HUES48 (cell line): Measurements from ENCODE around the gene HLA-F.

Experiments used
- H3K27ac ChIP-seq: one replicate; pipeline ENCODE4 v1.7.0; 2013; ENCODE audit warnings: low read depth, low read length, inconsistent platforms
- H3K27me3 ChIP-seq: 2 replicates; pipeline ENCODE4 v1.6.1; 2013; ENCODE audit warnings: mild to moderate bottlenecking, low read length; ENCODE audit not compliant: control insufficient read depth, insufficient read depth
- H3K36me3 ChIP-seq: 2 replicates; pipeline ENCODE4 v1.6.1; 2013; ENCODE audit warnings: low read length; ENCODE audit not compliant: control insufficient read depth, insufficient read depth
- H3K4me1 ChIP-seq: 2 replicates; pipeline ENCODE4 v1.6.1; 2013; ENCODE audit warnings: mild to moderate bottlenecking, low read length; ENCODE audit not compliant: control insufficient read depth, insufficient read depth
- H3K4me3 ChIP-seq: 2 replicates; pipeline ENCODE4 v1.5.1; 2013; ENCODE audit warnings: mild to moderate bottlenecking, low read depth, low read length
- H3K9ac ChIP-seq: 2 replicates; pipeline ENCODE4 v1.6.1; 2013; ENCODE audit warnings: mild to moderate bottlenecking, low read depth, low read length, moderate library complexity
- H3K9me3 ChIP-seq: 2 replicates; pipeline ENCODE4 v1.6.1; 2013; ENCODE audit warnings: low read length; ENCODE audit not compliant: control insufficient read depth, insufficient read depth

The HLA-F gene

DNA sequence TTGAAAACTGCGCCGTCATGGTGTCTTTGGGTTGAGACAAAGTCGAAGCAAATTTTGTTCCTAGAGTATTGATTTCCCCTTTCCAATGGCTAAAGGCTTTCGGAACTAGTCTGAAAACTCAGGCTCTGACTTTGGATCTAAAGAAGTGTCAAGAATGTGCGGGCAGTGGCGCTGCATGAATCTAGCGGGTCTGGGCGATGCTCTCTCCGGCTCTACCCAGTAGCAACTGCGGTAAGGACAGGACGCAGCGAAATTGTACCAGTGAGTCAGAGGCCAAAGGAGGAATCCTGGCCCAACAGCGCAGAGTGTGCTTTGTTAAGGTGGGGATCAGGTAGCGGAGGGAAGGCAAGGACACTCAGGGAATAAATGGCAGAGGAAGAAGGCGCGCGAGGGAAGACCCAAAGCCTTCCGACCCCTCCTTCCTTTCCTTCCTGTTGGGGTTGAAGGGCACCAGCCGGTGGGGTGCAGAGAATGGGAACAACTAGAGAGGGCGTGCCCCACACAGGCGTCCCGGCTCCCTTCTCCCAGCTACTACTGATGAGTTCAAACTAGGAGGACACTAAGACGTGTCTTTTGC is 32.1 kb downstream of the HLA-F start:
- peaks cover 25% of the 10 kb centered on the region for H3K27me3 ChIP-seq
- H3K9me3 ChIP-seq: no peaks in the 10 kb centered on the region
- H3K9ac ChIP-seq: no peak overlapping the region
- H3K27ac ChIP-seq: no peak overlapping the region
- no peaks in the 10 kb centered on the region for H3K36me3 ChIP-seq
- no peak overlapping the region for H3K4me3 ChIP-seq
- H3K4me1 ChIP-seq: peaks cover 38% of the 10 kb centered on the region

DNA sequence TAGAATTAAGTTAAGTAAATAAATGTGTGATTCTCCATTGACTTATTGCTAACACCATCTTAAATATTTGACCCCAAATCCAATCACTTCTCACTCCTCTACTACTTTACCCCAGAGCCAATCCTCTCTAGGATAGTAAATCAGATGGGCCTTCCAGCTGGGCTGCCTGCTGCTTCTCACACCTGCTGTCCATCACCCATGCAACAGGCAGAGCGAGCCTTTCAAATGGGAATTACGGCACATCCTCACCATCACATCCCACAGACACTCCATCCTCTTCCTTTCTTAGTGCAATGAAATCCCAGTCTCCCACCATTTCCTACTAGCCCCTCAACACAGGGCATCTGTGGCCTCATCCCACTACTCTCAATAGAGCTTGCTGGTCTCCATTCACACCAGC is 34.0 kb downstream of the HLA-F start:
- Histone ChIP-seq H3K9ac (no peak overlapping the region), H3K27ac (peak overlapping the region; percentile 74), H3K9me3 (no peaks in the 10 kb centered on the region), H3K36me3 (no peaks in the 10 kb centered on the region), H3K4me3 (no peak overlapping the region), H3K4me1 (peaks cover 40% of the 10 kb centered on the region), H3K27me3 (peaks cover 6% of the 10 kb centered on the region)

DNA sequence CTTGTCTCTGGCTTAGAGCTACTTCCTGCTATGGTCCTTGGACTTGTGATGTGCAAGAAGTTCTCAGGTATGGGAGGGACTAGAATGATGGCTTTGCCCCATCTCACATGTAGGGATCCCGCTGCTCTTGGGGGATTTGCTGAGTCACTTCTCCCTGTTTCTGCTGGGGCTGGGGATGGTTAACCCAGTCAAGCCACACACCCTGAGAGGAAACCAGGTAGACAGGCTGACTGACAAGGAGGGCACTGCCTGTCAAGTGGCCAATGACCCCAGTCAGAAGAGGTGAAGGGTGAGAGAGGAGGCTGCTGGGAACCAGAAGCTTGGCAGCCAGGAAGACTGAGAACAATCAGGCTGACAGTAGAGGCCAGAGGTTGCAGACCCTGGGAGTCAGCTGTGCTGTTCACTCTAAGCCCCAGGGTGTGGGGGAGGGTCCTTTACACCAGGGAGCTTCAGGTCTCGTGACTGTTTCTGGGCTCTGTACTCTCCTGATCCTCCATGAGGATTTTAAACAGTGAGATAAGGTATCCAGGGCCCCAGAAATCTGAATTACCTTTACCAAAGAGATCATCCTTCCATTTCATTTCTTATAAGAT is 34.6 kb downstream of the HLA-F start:
- Histone ChIP-seq H3K9me3 (no peaks in the 10 kb centered on the region), H3K36me3 (no peaks in the 10 kb centered on the region), H3K27ac (peak overlapping the region; percentile 85), H3K4me3 (no peak overlapping the region), H3K27me3 (0 out of 2 replicates have a peak, but pooled peaks cover under 1% of the 10 kb centered on the region), H3K9ac (no peak overlapping the region), H3K4me1 (peaks cover 42% of the 10 kb centered on the region)

DNA sequence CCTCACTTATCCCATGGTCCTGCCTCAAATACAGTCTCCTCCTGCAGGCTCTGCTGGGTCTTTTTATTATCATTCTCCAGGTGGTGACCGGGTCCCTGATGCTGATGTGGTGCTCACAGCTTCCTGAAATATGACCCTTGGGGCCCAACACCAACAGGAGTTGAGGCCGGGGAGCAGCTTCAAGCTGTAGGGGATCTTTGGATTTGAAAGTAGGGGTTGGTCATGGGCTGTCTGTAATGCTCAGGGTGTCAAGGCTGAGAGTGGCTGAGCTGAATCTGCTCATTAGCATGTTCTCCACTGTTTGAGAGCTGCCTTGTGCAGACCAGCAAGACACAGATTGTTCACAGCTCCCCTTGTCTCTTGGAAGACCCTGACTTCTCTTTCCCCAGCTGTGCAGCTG is 35.5 kb downstream of the HLA-F start:
- Histone ChIP-seq H3K4me1 (peaks cover 38% of the 10 kb centered on the region), H3K27me3 (no peaks in the 10 kb centered on the region), H3K9me3 (no peaks in the 10 kb centered on the region), H3K36me3 (no peaks in the 10 kb centered on the region), H3K9ac (peak overlapping the region; percentile 16), H3K4me3 (peak overlapping the region; percentile 14; the same call in 1 of the 2 replicates), H3K27ac (peak overlapping the region; percentile 85)

DNA sequence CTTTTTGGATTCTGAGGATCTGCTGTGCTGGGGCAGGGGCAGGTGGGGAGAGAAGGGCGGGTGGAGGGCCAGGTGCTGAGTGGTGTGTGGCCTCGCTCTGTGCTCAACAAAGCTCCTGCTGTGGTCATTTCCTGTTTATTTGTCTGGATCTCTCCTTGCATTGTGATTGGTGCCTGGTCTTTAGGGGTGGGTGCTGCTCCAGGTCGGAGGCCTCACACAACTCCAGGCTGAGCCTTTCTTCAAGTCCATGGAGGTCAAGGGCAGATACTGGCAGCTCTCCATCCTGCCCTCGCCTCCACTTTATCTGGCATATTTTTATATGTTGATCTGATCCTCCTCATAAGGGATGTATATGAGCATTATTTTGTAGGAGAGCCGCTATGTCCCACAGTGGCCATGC is 36.2 kb downstream of the HLA-F start:
- Histone ChIP-seq H3K27ac (peak overlapping the region; percentile 85), H3K4me3 (no peak overlapping the region), H3K9me3 (no peaks in the 10 kb centered on the region), H3K27me3 (no peaks in the 10 kb centered on the region), H3K4me1 (peaks cover 38% of the 10 kb centered on the region), H3K36me3 (no peaks in the 10 kb centered on the region), H3K9ac (no peak overlapping the region)

DNA sequence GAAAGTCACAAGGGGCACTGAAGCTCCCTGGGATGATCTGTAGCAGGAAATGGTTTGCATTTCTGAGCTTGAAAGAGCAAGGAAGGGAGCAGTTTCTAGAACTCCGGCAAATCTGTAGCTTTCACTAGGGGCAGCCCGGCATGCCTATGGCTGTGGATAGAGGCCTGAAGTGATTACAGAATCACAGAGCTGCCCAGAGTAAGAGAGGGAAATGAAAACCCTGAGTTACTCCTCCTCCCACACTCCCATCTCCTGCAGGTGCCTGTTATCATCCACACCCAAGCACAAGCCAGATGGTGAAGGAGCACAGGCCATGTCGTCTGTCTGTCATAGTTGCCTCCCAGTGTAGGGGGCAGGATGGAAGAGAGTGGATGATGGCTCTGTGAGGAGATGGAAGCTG is 37.1 kb downstream of the HLA-F start:
- H3K4me3 ChIP-seq: no peak overlapping the region
- H3K9me3 ChIP-seq: no peaks in the 10 kb centered on the region
- no peaks in the 10 kb centered on the region for H3K36me3 ChIP-seq
- H3K27me3 ChIP-seq: no peaks in the 10 kb centered on the region
- no peak overlapping the region for H3K9ac ChIP-seq
- H3K27ac ChIP-seq: peak overlapping the region; percentile 79
- peaks cover 35% of the 10 kb centered on the region for H3K4me1 ChIP-seq

DNA sequence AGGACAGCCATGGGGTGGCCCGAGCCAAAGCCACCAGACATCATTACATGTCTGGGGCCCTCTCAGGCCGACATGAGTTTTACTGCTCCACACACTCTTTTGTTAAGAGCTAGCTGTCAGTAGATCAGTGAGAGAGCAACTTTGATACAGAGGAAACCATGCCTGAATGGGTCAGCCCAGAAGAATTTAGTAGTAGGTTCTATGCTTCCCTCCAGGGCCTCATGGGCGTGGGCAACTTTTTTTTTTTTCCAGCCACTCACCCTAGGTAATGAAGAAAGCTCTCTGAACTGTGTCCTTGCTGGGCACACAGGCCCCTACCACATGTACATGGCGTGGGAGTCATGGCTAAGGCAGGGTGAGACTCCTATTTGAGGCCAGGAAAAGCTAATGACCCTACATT is 38.8 kb downstream of the HLA-F start:
- Histone ChIP-seq H3K27me3 (no peaks in the 10 kb centered on the region), H3K36me3 (no peaks in the 10 kb centered on the region), H3K9ac (no peak overlapping the region), H3K9me3 (no peaks in the 10 kb centered on the region), H3K27ac (no peak overlapping the region), H3K4me3 (no peak overlapping the region), H3K4me1 (peaks cover 33% of the 10 kb centered on the region)

DNA sequence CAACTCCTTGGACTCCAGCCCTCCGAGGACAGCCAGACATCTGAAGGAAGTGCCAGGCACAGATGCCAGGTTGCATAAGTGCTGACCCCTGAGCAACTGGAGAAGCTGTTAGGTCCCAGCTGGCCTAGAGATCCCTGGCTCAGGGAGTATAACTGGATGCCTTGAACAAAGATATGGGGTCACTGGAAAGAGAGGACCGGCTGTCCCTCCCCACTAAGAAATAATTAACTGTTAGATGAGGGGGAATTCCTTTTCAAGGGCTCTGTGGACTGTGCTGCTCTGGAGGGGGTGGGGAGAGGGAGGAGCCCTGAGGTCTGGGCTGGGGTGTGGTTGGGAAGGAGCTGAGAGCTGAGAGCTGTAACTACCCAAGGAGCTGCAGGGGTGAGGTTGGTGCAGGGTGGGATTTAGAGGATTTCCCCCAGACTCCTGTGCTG is 39.6 kb downstream of the HLA-F start:
- Histone ChIP-seq H3K27ac (no peak overlapping the region), H3K4me1 (peaks cover 28% of the 10 kb centered on the region)

DNA sequence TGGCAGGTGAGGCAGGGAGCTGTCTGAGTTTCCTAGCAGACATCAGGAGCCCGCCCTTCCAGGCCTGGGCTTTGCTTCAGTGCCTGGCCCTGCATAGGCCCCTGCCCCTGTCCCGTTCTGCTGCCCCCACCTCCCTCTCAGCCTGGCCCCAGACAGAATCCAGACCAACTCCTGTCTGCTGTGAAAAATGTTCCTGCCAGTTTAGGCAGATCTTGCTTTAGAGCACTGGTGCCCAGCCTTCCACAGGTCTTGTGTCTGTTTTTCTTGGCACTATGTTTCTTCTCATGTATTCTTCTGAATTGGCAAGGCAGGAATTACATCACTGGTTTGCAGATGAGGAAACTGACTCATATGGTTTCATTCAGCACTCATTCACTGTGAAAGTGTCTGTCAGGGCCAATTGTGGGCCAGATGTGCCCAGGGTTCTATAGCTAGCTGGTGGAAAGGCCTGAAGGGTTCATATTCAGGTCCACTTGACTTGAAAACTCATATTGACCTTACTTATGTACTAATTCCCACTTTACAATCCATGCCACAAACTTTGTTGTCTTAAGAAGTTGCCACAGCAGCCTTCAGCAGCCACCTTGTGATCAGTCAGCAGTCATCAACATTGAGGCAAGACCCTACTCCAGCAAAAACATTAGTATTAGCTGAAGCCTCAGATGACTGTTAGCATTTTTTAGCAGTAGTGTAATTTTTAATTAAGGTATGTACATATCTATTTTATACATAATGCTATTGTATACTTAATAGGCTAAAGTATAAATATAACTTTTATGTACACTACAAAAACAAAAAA is 40.5 kb downstream of the HLA-F start:
- Histone ChIP-seq H3K4me3 (no peak overlapping the region), H3K4me1 (peaks cover 19% of the 10 kb centered on the region), H3K36me3 (no peaks in the 10 kb centered on the region), H3K27me3 (no peaks in the 10 kb centered on the region), H3K9me3 (no peaks in the 10 kb centered on the region), H3K9ac (no peak overlapping the region), H3K27ac (no peak overlapping the region)

More for the DNA sequence above, 39.6 kb downstream of the HLA-F start:
- no peaks in the 10 kb centered on the region for H3K36me3 ChIP-seq
- H3K27me3 ChIP-seq: no peaks in the 10 kb centered on the region
- H3K9me3 ChIP-seq: no peaks in the 10 kb centered on the region
- H3K9ac ChIP-seq: no peak overlapping the region
- no peak overlapping the region for H3K4me3 ChIP-seq

DNA sequence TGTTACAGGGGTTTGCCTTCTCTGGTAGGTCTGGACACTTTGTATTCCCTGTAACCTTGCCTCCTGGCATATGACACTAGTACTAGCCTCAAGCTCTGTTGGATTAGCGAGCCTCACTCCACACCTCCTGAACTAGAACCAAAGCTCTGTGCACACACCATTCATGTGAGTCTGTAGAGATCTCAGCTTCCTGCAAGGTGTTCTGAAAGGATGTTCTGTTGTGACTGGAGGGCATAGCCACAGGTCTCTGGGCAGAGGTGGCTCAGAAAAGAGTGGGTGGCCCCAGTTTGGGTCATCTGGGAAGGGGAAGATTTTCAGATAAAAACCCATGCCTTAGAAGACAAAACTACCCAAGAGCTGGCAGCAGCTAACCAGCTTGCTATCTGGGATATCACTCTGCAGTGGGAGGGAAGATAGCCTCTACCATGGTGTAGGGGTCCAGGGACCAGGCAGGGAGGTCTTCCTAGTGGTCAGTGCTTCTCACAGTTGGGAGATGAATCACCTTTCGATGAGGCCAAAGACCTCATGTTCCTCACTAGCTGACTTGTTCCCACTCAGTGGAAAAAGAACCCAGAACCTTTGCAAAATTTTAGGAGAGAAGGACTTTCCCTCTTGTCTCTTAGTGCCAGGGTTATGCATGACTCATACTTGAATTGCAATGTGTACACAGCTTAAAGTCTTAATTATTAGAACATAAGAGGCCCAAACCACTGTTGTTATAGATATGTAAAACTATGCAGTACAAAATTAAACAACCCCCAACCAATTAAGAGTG is 41.4 kb downstream of the HLA-F start:
- H3K27me3 ChIP-seq: no peaks in the 10 kb centered on the region
- no peaks in the 10 kb centered on the region for H3K36me3 ChIP-seq

More for the DNA sequence above, 41.4 kb downstream of the HLA-F start:
- peaks cover 13% of the 10 kb centered on the region for H3K4me1 ChIP-seq
- no peak overlapping the region for H3K4me3 ChIP-seq
- no peaks in the 10 kb centered on the region for H3K9me3 ChIP-seq
- H3K9ac ChIP-seq: no peak overlapping the region
- H3K27ac ChIP-seq: no peak overlapping the region
